DMS153 treated with DMSO at 0.1 percent for 48 hours (cell line): Measurements from ENCODE around the gene ATOH8.
A peak's percentile ranks its signal among the peaks of the same experiment; 100 is the strongest.
"Not testable (repeated sequence)": the region's sequence is repeated elsewhere in the genome, so short reads cannot be mapped to it uniquely, and the experiment has no call there.

Experiments used
- DNase-seq: peaks from one replicate; lab custom pipeline; 2025; ENCODE audit not compliant: unreplicated experiment; lab: John Stamatoyannopoulos, UW

The ATOH8 gene, protein sequence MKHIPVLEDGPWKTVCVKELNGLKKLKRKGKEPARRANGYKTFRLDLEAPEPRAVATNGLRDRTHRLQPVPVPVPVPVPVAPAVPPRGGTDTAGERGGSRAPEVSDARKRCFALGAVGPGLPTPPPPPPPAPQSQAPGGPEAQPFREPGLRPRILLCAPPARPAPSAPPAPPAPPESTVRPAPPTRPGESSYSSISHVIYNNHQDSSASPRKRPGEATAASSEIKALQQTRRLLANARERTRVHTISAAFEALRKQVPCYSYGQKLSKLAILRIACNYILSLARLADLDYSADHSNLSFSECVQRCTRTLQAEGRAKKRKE

GRCh38 chr2:85753525-85754312 is at the start of gene ATOH8:
ATOH8 (plus strand) TSS chr2:85753991; CDS start chr2:85754190, 199 bp downstream.
- peak; percentile 44 for DNase-seq

DNA sequence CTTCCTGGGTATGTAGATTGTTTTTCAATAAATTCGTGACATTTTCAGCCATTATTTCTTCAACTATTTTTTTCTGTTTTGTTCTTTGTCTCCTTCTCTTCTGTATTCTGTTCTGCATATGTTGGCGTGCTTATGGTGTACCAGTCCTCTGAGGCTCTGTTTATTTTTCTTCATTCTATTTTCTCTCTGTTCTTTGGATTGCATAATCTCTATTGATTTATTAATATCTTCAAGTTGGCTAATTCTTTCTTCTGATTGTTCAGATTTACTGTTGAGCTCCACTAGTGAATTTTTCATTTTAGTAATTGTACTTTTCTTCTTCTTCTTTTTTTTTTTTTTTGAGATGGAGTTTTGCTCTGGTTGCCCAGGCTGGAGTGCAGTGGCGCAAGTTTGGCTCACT is 49.8 kb upstream of the ATOH8 start:
- DNase-seq: no peak

DNA sequence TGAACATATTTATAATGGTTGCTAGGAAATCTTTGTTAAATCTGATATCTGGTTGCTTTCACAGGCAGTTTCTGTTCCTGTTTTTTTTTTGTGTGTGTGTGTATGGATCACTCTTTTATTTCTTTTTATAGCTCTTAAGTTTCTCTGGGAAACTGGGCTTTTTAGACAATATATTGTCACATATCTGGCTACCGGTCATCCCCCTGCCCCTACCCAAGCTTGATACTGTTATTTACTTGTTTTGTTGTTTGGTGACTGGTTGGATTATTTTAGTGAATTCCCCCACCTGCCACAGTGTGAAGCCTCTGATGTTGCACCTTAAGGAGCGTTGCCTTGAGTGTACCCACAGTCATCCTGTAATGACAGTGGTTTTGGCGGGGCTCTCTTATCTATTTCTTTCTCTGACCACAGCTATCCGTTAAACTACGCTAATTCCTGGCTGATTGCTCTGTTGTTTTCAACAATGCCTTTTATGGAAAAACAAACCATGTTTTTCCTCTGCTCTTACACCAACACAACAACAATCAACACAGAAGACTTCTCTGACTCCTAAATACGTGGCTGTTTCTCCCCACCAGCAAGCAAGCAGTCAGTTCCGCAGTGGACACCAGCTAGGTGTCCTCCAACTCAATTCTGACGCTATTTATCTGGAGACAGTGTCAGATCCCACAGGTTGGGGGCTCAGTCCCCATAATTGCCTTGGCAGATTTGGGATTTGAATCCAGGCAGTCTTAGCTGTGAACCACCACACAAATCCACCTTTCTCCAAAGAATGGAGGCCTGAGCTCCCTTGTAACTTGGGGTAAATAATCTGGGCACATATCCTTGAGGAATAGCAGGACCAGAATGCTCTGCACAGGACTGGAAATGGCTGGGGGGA is 48.8 kb upstream of the ATOH8 start:
- no peak for DNase-seq

DNA sequence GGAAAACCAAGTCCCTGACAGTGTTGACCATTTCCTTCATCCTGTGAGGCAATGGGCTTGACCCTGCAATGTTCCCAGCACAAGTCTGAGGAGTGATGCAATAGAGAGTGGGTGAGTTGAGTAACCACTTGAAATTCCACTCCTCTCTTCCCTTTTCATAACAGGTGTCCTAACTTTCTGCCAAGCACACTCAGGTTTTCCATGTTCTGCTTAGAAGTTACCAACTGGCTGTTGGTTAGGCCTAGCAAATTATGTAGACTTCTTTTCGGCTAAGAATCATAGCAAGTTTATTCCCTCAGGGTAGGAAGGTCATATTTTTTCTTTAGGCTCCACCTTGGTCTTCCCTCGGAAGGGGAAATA is 48.1 kb upstream of the ATOH8 start:
- DNase-seq: no peak

- DNase-seq: no peak
Observed at GRCh38 chr2:85706063-85706462, 47.7 kb upstream of the ATOH8 start.

DNA sequence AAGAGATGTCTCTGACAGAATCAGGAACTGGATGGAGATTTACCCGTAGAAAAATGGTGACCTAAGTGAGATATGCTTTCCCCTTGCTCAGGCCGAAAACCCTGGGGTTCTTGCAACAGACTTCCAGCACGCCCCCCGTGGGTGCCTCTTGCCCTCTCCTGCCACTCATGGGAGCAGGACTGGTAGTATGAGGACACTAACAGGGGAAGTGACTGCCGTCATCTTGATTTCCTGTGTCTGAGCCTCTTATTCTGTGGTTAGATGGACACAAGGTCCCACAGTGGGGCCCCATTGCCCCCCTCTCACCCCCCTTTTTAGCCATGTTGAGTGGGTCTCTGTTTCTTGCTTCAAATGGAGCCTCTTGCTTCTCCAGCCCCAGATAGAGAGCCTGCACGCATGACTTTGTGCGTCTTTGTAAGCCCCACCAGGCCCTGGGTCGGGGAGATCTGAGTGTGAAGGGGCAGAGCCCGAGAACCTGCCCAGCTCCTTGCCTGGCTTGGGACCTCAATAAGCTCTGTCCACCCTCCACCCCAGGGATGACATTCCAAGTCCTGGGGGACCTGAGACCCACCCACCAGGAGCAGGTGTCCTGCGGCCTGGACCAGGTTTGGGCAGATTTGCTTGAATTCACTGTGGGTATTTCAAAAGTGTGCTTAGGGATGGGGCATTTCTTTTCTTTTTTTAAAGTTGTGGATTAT is 47.0 kb upstream of the ATOH8 start:
- no peak for DNase-seq

DNA sequence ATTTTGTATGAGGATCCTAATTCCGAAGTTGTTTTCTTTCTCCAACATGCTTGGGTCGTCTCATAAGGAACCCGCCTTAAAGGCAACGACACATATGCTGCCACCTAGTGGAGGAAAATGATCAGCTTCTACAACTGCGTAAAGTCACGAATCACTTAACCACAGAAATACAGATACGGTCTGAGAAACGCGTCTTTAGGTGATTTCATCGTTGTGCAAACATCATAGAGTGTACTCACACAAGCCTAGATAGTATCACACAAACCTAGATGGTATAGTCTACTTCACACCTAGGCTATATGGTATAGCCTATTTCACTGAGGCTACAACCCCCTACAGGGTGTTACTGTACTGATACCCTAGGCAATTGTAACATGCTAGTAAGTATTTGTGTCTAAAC is 46.5 kb upstream of the ATOH8 start:
- peak; percentile 64 for DNase-seq

- DNase-seq: no peak
Observed at GRCh38 chr2:85708641-85709040, 45.1 kb upstream of the ATOH8 start.

DNA sequence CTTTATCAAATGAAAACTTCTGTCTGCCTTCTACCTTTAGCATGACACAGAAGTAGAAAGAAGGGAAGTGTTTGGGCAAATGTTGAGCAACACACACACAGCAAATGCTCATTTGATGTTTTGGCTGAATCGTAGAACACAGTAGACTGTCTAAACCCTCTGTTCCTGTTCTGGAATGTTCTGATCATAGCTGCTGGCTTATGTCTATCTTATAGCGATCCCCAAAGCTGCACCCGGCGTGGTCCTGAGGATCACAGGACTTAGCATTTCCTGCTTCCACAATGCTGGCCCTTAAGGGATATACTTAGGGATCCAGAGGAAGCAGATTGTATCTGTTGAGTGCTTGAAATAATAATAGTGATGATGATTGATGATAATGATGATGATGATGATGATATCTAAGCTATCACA is 44.4 kb upstream of the ATOH8 start:
- no peak for DNase-seq

DNA sequence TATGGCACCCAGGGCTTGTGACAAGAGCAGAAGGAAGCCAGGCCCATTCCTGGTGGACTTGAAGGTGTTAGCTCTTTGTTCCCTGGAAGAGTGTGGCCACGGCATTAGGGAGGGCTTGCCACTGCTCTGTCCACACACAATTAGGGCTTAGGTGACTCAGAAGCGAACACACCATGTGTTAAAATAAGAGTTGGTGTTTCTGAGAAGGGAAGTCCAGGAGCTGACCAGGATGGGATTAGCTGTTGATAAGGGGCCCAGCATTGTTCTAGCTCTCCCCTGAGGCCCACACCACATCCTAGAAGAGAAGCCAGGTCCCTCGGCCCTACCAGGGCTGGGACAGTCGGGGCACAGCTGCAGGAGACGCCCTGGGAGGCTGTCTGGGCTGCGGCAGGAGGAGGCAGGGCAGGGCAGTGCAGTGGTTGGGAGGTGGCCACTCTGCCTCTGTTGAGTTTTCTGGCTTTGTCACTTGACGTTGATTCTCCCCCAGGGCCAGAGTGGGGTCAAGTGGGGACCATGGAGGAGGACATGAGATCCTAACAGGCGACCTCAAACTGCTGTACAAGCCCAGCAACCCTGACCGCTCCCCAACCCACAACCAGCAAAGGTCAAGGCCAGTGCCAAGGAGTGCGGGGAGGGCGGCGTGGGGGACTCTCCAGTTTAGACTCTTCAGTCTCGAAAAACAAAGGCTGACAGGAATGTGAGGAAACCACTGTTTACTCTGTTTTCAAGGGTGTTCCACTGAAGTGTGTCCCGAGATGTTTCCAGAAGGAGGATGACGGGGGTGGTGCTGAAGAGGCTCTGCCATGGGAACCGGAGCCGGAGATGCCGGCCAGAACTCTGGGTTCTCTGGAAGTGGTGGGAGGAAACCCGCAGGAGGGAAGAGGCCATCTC is 42.9 kb upstream of the ATOH8 start:
- no peak for DNase-seq

DNA sequence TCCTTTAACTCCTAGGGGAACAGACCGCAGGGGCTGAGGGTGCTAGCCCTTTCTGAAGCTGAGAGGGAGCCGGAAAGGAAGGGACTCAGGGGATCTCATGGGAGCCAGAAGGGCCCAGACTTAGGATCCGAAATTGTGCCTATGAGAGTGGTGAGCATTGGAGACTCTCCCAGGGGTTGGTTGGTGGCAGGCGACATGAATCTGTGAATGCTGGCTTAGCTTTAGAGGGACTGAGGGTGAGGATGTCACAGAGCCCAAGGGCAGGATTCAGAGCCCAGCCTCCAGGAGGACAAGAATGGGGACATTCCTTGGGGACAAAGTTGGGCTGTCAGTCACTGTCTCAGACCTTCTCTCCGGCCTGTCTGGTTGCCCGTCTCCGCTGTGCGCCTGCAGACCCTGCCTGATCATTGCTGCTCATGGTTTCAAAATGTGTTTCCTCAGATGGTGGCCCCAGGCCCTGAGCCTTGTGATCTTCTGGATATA is 42.2 kb upstream of the ATOH8 start:
- no peak for DNase-seq

GRCh38 chr2:85712336-85712735 is 41.5 kb upstream of the ATOH8 start:
- no peak for DNase-seq

DNA sequence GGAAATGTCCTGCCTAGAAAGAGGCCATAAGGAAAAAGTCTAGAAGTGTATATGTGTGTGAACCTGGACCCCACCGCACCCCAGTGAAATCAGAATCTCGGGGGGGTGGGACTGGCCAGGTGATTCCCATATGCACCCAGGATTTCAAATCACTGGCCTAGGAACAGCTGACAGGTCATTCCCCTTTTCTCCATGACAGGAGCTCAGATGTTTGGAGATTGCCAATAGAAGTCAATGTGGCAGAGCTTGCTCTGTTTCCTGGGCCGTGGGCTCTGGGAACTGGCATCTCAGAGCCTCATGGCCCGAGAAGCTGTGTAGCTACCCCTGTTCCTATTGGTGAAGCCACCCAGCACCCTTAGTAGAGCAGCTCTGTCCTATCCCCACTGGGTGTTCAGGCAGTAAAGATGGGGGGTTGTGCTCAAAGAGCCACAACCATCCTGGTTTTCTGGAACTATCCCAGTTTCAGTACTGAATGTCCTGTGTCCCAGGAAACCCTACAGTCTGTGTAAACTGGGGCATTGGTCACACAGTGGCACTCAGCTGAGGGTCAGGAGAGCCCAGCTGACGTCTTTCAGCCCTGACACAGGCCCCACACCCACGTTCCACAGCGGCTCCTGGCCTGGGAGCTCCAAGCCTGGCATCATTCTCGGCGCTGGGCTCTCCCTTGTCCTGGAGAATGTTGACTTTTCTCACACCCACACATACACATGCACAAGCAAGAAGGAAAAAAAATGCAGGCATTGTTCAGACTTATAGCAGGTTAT is 40.8 kb upstream of the ATOH8 start:
- DNase-seq: no peak

- peak; percentile 11 for DNase-seq
Observed at GRCh38 chr2:85713836-85714235, 40.0 kb upstream of the ATOH8 start.

DNA sequence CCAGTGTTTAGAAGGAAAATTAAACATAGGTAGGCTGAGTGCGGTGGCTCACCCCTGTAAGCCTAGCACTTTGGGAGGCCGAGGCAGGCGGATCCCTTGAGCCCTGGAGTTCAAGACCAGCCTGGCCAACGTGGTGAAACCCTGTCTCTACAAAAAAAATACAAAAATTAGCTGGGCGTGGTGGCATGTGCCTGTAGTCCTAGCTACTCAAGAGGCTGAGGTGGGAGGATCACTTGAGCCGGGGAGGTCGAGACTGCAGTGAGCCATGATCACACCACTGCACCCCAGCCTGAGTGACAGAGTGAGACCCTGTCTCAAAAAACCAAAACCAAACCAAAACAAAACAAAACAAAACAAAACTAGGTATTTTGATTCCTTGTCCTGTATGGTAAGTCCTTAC is 39.4 kb upstream of the ATOH8 start:
- DNase-seq: not testable (repeated sequence)

DNA sequence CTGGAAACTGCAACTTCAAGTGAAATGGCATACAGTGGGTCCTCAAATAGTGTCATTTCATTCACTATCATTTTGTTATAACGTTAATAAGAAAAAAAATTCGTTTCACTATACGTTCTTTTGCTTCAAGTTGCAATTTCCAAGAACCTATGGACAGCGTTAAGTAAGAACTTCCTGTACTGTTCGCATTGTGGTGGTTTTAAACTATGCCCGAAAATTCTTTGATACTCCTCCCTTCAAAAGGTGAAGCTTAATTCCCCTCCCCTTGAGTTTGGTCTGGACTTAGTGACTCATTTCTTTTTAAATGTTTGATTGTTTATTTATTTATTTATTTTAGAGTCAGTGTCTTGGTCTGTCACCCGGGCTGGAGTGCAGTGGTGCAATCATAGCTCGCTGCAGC is 39.0 kb upstream of the ATOH8 start:
- DNase-seq: no peak

DNA sequence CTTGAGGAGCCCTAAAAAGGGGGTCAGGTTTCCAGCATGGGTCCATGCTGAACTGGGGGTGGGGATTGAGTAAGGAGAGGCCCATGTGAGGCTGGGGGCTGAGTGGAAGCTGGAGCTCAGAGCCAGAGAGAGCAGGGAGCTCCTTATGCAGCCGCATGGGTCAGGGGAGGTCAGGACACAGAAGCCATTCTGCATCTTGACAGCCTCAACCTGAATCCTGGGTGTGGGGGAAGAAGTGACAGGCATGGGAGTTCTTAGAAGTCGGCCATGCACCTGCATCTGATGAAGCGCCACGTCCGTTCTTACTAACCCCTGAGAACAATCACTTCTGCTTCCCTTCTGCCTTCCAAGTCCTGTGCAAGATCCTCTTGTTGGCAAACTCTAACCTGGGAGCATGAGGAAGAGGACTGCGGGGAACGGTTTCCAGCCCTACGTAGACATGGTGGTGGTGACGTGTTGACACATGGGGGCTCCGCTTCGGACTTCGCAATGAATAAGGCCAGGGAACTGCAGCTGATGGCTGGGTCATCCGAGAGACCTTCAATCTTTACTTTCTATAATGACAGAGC is 37.4 kb upstream of the ATOH8 start:
- no peak for DNase-seq

DNA sequence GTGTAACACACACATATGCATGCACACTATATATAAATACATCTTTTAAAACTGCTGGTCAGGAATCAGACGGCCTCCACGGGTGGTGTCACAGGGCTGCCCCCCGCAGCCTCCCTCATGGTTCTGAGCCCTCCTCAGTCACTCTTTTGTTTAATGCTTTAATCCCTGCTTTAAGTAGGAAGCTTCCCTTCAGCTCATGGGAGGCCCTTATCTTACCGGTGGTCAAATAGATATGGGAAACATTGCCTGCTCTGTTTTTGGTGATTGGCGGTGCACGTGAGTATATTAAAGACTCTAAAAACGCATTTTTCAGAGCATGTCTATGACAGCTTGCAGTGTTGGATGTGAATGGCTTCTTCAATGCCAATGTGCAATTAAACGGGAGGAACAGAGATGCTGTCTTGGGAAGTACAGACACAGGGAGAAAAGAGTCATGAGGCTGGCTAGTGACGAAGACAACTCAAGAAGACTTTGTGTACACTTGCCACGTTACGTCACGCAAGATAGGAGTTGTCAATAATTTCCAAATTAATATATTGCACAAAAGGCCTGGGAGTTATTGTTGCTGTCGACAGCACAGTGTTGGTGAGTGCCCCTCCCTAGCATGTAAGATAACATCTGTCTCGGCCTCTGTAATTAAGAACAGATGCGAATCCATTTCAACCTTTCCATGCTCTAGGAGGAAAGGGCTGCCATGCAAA is 36.3 kb upstream of the ATOH8 start:
- no peak for DNase-seq
